ENCODE measurements around the gene PSMA7.

GRCh38 chr20:62159052-62159451 lies 15.9 kb upstream of the PSMA7 start:
- TF ChIP-seq EP300 (IDR thresholded peaks at IDR 0.05) (no peak), CTCF (IDR thresholded peaks at IDR 0.05) (no peak), POLR2AphosphoS5 (IDR thresholded peaks at IDR 0.05) (no peak), POLR2A (IDR thresholded peaks at IDR 0.05) (no peak)

All from sigmoid colon (tissue), 4 donors.